ENCODE measurements around the gene ITSN2. TPM values are rescaled to one million over a fixed set of nuclear protein-coding genes. Genes with fewer than 3 reads are reported as not detected.

ITSN2 gene
- total RNA-seq, 4 donors from 2014 or later: 44.3 to 73.3 (median 52.8) TPM

GRCh38 chr2:24209389-24210105, 150.8 kb downstream of the ITSN2 start:
- TF ChIP-seq, protein P1, sequence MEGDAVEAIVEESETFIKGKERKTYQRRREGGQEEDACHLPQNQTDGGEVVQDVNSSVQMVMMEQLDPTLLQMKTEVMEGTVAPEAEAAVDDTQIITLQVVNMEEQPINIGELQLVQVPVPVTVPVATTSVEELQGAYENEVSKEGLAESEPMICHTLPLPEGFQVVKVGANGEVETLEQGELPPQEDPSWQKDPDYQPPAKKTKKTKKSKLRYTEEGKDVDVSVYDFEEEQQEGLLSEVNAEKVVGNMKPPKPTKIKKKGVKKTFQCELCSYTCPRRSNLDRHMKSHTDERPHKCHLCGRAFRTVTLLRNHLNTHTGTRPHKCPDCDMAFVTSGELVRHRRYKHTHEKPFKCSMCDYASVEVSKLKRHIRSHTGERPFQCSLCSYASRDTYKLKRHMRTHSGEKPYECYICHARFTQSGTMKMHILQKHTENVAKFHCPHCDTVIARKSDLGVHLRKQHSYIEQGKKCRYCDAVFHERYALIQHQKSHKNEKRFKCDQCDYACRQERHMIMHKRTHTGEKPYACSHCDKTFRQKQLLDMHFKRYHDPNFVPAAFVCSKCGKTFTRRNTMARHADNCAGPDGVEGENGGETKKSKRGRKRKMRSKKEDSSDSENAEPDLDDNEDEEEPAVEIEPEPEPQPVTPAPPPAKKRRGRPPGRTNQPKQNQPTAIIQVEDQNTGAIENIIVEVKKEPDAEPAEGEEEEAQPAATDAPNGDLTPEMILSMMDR (IDR thresholded peaks at IDR 0.05): no peak

GRCh38 chr2:24208490-24208889, 151.8 kb downstream of the ITSN2 start:
- TF ChIP-seq, protein P1 (IDR thresholded peaks at IDR 0.05): no peak
- no peak for DNase-seq (ENCODE audit: low spot score)
- ATAC-seq (ENCODE audit: low FRiP score): no peak

More at GRCh38 chr2:24209389-24210105, 150.8 kb downstream of the ITSN2 start:
- no peak for ATAC-seq (ENCODE audit: low FRiP score)
- no peak for DNase-seq (ENCODE audit: low spot score)

GRCh38 chr2:24207359-24207758, 153.0 kb downstream of the ITSN2 start:
- TF ChIP-seq, protein P1 (IDR thresholded peaks at IDR 0.05): no peak
- ATAC-seq (ENCODE audit: low FRiP score): no peak
- DNase-seq (ENCODE audit: low spot score): no peak

- TF ChIP-seq, protein P1 (IDR thresholded peaks at IDR 0.05): no peak
- DNase-seq (ENCODE audit: low spot score) (no peak), ATAC-seq (ENCODE audit: low FRiP score) (no peak)
Observed at GRCh38 chr2:24206714-24207113, 153.6 kb downstream of the ITSN2 start.

DNA sequence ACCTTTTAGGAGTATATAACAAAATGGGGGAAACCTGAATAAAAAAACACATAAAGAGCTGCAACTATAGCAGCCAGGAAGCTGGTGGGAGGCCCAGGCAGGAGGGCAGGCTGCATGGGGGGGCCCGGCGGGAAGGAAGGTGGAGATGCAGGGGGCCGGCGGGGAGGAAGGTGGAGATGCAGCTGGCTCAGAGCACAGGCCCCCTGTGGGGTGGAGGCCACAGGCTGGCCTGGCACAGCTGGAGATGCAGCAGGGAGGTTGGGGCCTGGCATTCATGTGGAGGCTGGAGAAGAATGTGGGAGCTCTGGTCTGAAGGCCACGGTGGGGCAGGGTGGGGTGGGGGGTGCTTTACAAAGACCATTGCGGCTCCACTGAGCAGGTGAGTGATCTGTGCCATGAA, 154.1 kb downstream of the ITSN2 start:
- TF ChIP-seq, protein P1 (IDR thresholded peaks at IDR 0.05): no peak
- ATAC-seq (ENCODE audit: low FRiP score): no peak
- DNase-seq (ENCODE audit: low spot score): no peak

GRCh38 chr2:24205131-24205530, 155.2 kb downstream of the ITSN2 start:
- ATAC-seq (ENCODE audit: low FRiP score): no peak
- TF ChIP-seq, protein P1 (IDR thresholded peaks at IDR 0.05): no peak
- DNase-seq (ENCODE audit: low spot score): no peak

DNA sequence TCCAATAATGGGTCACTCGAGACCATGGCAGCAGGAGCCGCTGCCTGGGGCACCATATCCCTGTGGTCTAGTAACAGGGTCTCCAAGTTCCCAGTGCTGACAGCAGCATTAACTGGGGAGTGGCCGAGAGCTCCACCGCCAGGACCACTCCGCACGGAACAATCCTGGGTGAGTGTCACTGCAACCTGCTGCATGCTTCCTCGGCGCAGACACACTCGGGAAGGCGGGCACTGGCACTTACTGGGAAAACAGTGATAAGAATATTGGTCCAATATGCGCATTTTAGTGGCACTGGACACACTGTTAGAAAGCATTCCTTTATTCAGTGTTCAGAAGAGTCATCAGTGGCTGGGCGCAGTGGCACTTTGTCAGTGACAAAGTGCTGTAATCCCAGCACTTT, 155.8 kb downstream of the ITSN2 start:
- no peak for ATAC-seq (ENCODE audit: low FRiP score)
- no peak for DNase-seq (ENCODE audit: low spot score)
- TF ChIP-seq, protein P1 (IDR thresholded peaks at IDR 0.05): no peak
